GM08714 (cell line): Measurements from ENCODE around the gene ST8SIA5.

Source experiments
- H3K4me3 ChIP-seq: fragments of 200-500 bp; sonication (Bioruptor generic); 2 replicates; pipeline ENCODE4 v1.5.1; 2014; ENCODE audit warnings: mild to moderate bottlenecking, low read length, inconsistent platforms
- ZNF274 ChIP-seq: IDR thresholded peaks from 2 replicates; pipeline ENCODE4 v1.6.1; 2012; ENCODE audit warnings: mild to moderate bottlenecking, low read depth, low read length

The ST8SIA5 gene

GRCh38 chr18:46756025-46756558, 761 bp downstream of the ST8SIA5 start:
- TF ChIP-seq ZNF274 = no peak
- H3K4me3 ChIP-seq = peak overlapping the region; percentile 61; the same call in 1 of the 2 replicates

- H3K4me3 ChIP-seq = no peak overlapping the region; the same call in 1 of the 2 replicates
- no peak for TF ChIP-seq ZNF274
Observed at GRCh38 chr18:46755315-46756024, 1.4 kb downstream of the ST8SIA5 start.

DNA sequence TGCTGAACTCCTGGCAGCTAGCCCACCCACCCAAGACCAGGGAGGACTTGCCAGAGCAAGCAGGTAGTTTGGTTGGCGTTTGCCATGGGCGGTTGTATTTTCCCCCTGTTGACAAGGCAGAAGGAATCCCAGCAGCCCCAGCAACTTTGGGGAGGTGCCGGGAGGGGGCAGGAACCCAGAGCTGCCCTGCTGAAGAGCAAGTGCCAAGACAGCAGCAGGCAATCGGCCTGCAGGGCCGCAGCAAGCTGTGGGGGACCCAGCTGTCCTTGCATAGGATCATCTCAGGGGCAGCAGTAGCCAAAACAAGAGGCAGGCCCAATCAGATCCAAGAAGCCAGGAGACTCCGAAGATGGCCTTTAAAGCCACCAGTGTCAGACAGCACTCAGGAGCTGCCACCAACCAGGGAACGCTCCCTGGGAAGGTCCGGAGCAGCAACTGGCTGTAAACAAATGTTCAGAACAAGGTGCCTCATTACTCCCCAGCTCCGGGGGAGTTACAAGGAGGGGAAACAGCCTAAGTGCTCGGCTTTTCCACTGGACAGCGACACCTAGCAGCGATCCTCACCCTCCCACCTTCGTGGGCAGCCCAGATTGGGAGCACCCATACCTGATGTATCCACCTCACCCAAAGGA, 2.1 kb downstream of the ST8SIA5 start:
- no peak for TF ChIP-seq ZNF274
- no peak overlapping the region; the same call in 1 of the 2 replicates for H3K4me3 ChIP-seq

- TF ChIP-seq ZNF274 = no peak
- no peak overlapping the region; the same call in 1 of the 2 replicates for H3K4me3 ChIP-seq
Observed at GRCh38 chr18:46754188-46754587, 2.7 kb downstream of the ST8SIA5 start.

DNA sequence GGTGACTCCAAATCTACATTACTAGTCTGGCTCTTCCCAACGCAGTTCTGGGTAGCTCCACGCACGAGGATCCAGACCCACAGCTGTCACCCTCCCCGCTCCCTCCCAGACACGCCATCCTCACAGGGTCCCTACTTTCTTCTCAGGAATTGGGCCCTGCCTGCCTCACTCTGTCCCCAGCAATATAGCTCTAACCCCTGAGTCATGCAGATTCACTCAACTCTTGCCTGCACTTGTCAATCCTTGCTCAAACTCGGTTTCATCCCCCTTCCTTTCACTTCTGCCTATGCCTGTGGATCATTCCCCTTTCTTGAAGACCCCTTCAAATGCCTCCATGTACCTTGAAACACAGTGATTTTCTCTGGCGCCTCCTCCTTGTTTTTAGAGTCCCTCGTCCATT, 5.0 kb downstream of the ST8SIA5 start:
- H3K4me3 ChIP-seq = no peak overlapping the region
- no peak for TF ChIP-seq ZNF274

GRCh38 chr18:46750626-46751025, 6.2 kb downstream of the ST8SIA5 start:
- TF ChIP-seq ZNF274 = no peak
- H3K4me3 ChIP-seq = no peak overlapping the region

DNA sequence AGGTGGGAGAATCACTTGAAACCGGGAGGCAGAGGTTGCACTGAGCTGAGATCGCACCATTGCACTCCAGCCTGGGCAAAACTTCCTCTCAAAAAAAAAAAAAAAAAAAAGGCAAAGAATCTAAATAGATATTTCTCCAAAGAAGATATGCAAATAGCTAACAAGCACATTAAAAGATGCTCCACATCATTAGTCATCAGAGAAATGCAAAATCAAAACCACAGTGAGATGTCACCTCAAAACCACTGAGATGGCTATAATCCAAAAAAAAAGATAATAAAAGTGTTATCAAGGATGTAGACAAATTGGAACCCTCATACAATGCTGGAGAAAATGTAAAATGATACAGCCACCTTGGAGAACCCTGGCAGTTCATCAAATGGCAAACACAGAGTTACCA, 8.4 kb downstream of the ST8SIA5 start:
- no peak for TF ChIP-seq ZNF274
- no peak overlapping the region for H3K4me3 ChIP-seq

DNA sequence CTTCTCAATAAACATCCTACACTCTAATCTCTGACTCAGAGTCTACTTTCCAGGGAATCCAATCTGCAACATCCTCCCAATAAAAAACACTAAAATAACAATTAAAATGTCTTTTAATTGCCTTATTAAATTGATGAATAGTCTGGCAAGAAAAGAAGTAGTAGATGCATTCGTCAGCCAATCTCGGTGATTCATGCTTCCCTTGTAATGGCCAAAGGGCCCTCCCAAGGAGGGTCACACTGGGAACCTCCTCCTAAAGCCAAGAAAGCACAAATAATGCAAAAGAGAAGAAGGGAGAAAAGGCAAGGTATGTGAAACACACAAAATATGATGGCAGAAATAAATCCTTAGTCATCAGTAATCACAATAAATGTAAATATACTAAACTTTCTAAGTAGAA, 16.8 kb downstream of the ST8SIA5 start:
- no peak for TF ChIP-seq ZNF274
- H3K4me3 ChIP-seq = no peak overlapping the region

DNA sequence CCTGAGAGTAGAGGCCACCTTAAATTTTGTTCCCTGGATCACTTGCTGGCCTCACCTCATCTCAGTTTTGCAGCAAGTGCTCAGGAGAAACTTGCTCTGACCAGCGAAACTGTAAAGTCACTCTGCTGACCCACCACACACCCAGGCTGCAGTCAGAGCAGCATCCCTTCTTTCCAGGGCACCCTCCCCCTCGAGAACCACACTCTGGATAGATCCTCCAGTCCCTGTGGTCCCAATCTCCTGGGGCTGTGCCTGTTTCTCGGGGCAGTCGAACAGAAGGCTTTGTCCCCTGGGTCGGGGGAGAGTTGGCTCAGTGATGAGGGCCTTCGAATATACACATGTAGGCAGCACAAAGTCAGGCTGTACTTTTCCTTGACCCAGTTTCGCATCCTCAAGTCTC, 18.4 kb downstream of the ST8SIA5 start:
- no peak overlapping the region for H3K4me3 ChIP-seq
- no peak for TF ChIP-seq ZNF274

- no peak for TF ChIP-seq ZNF274
Observed at GRCh38 chr18:46736736-46737135, 20.1 kb downstream of the ST8SIA5 start.

GRCh38 chr18:46736135-46736534, 20.7 kb downstream of the ST8SIA5 start:
- TF ChIP-seq ZNF274 = no peak
- H3K4me3 ChIP-seq = no peak overlapping the region

More at GRCh38 chr18:46736736-46737135, 20.1 kb downstream of the ST8SIA5 start:
- no peak overlapping the region for H3K4me3 ChIP-seq

DNA sequence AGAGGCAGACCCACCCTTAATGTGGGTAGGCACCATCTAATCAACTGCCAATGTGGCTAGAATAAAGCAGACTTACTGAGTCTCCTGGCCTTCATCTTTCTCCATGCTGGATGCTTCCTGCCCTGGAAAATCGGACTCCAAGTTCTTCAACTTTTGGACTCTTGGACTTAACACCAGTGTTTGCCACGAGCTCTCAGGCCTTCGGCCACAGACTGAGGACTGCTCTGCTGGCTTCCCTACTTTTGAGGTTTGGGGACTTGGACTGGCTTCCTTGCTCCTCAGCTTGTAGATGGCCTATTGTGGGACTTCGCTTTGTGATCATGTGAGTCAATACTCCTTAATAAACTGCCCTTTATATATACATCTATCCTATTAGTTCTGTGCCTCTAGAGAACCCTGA, 21.9 kb downstream of the ST8SIA5 start:
- TF ChIP-seq ZNF274 = no peak

GRCh38 chr18:46733872-46734271, 23.0 kb downstream of the ST8SIA5 start:
- no peak for TF ChIP-seq ZNF274
- no peak overlapping the region for H3K4me3 ChIP-seq

More for the DNA sequence above, 21.9 kb downstream of the ST8SIA5 start:
- H3K4me3 ChIP-seq = no peak overlapping the region

DNA sequence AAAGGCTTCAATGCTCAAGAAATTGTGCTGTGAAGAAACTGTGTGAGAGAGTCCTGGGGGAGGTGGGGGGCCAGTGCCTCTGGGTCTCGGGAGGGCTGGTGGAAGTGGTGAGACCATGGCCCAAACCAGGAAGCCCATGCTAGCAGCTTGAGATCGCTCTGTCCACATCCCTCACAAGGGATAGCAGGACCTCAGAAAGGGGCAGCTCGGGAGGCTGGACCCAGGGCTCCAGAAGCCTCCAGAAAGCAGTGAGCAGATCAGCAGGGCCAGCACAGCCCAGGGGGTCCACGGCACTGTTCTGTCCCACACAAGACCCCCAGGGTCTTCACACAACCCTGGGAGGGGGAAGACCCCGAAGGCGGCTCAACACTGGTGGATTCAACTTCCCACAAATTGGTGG, 24.1 kb downstream of the ST8SIA5 start:
- no peak for TF ChIP-seq ZNF274
- H3K4me3 ChIP-seq = no peak overlapping the region

GRCh38 chr18:46732201-46732600, 24.7 kb downstream of the ST8SIA5 start:
- TF ChIP-seq ZNF274 = no peak
- no peak overlapping the region for H3K4me3 ChIP-seq
